Heart left ventricle (tissue), 16 donors: Measurements from ENCODE around the gene QRSL1. TPM values are rescaled to one million over a fixed set of nuclear protein-coding genes. Genes with fewer than 3 reads are reported as not detected.

Experiments used
- ATAC-seq, 4 donors: fragments of 200-7000 bp; cut with Tn5 transposase; one replicate each; pipeline ENCODE4 v1.9.1; 2020 to 2022; ENCODE audit warnings: moderate library complexity in 4 of 4, mild to moderate bottlenecking in 3 of 4, moderate number of reproducible peaks in 1 of 4
- DNase-seq, 5 donors: peaks; one replicate each; pipeline ENCODE4 v3.0.0-alpha.2; 2020
- H3K27ac ChIP-seq, 12 donors: fragments of 200-600 bp; sonication (generic) in 4 of 12; one replicate each; pipeline versions ENCODE4 v1.5.0 to v1.8.0; 2016 to 2022; ENCODE audit warnings: mild to moderate bottlenecking in 2 of 12
- H3K27me3 ChIP-seq, 9 donors: fragments of 200-600 bp; sonication (generic) in 2 of 9; one replicate each; pipeline versions ENCODE4 v1.5.1 to v1.8.0; 2016 to 2022; ENCODE audit warnings: mild to moderate bottlenecking in 3 of 9
- H3K36me3 ChIP-seq, 9 donors: fragments of 200-600 bp; sonication (generic) in 2 of 9; one replicate each; pipeline versions ENCODE4 v1.5.0 to v1.8.0; 2018 to 2022; ENCODE audit warnings: mild to moderate bottlenecking in 2 of 9
- H3K4me1 ChIP-seq, 12 donors: fragments of 200-600 bp; sonication (generic) in 4 of 12; one replicate each; pipeline versions ENCODE4 v1.5.0 to v1.8.0; 2016 to 2022; ENCODE audit warnings: mild to moderate bottlenecking in 3 of 12
- H3K4me3 ChIP-seq, 12 donors: fragments of 200-600 bp; sonication (generic) in 4 of 12; one replicate each; pipeline versions ENCODE4 v1.5.0 to v1.8.0; 2017 to 2022; ENCODE audit warnings: mild to moderate bottlenecking in 9 of 12, moderate library complexity in 4 of 12
- H3K9me3 ChIP-seq, 12 donors: fragments of 200-600 bp; sonication (generic) in 4 of 12; one replicate each; pipeline versions ENCODE4 v1.5.0 to v1.8.0; 2016 to 2022; ENCODE audit warnings: mild to moderate bottlenecking in 1 of 12
- POLR2A ChIP-seq, 2 donors: fragments of 450-650 bp; IDR thresholded peaks; one replicate each; pipeline ENCODE4 v1.6.1; 2017; ENCODE audit warnings: antibody characterized with exemption in 2 of 2, mild to moderate bottlenecking in 2 of 2, moderate library complexity in 2 of 2
- WGBS, 4 donors: extraction: QIAGEN DNeasy Blood & Tissue Kit in 2 of 4; methylation state at CpG; one replicate each; pipeline versions ENCODE4 v1.1.5 to v1.1.7; 2013 to 2018; 5-methylcytosine and 5-hydroxymethylcytosine counted together
- intact Hi-C, 10 donors: fragments of 100-400 bp; cut with DNase I; formaldehyde crosslinking; loops; one replicate each; pipeline versions ENCODE4 v1.11.1 to v1.14.2; 2022
- polyA plus RNA-seq, 2 donors: library from polyadenylated mRNA; stranded (reverse); fragments of 200-250 nt; gene quantifications; one replicate each; pipeline ENCODE4 v1.2.3, GENCODE V29; 2013
- total RNA-seq, 9 donors: library from RNA; depleted of rRNA in 2 of 9; stranded (reverse); fragments of >200 nt in 2 of 9; fragmentation: NEBNext Ultra II Directional in 3 of 9; extraction: Animal tissue kit (Norgen Biotek cat#: 25700) in 3 of 9; gene quantifications; one replicate each; pipeline versions ENCODE4 v1.1.0 to v1.2.4, GENCODE V29; 2016 to 2023
- TF ChIP-seq, protein P1 (sequence below), 12 donors: fragments of 200-600 bp; sonication (generic) in 4 of 12; IDR thresholded peaks; one replicate each; pipeline versions ENCODE4 v1.5.0 to v1.8.0; 2018 to 2022; ENCODE audit warnings: antibody characterized with exemption in 12 of 12, mild to moderate bottlenecking in 5 of 12
- donor health status: ischemic (EF 13 %, LVEDD 7.1; RV severe dilation, severe dysfunction).
- donor health status: healthy with polysubstance abuse.
- donor health status: DM: no; HTN: yes; CAD: no.
- donor health status: DM: no; HTN: no; CAD: no.
- donor health status: ischemic (EF 25% LVEDD 6.9; RV normal size, moderate dysfunction).
- donor health status: ischemic (EF 25% LVEDD 5.7; RV mildly dilated, moderate dysfunction).
- donor health status: healthy.
- donor health status: DM: yes; HTN: yes; CAD: no.
- donor health status: ischemic (EF 35%, LVEDD 5.7; RV mildly dilated, moderate dysfunction).
- donor health status: nonischemic (EF 11% LVEDD 7.7; RV severe dilation, severe dysfunction).
- donor health status: DM: yes; HTN: yes; CAD: no.
- donor health status: PGD.
- donor health status: ischemic (EF 29% LVEDD 5.4; RV normal size, mild dysfunction).
- donor health status: nonischemic (EF 23%, LVEDD 6.1; RV moderate dilation, normal function).

QRSL1 gene
- total and polyA plus RNA-seq, 11 donors = 8.6 to 18.9 (median 14.4) TPM

DNA sequence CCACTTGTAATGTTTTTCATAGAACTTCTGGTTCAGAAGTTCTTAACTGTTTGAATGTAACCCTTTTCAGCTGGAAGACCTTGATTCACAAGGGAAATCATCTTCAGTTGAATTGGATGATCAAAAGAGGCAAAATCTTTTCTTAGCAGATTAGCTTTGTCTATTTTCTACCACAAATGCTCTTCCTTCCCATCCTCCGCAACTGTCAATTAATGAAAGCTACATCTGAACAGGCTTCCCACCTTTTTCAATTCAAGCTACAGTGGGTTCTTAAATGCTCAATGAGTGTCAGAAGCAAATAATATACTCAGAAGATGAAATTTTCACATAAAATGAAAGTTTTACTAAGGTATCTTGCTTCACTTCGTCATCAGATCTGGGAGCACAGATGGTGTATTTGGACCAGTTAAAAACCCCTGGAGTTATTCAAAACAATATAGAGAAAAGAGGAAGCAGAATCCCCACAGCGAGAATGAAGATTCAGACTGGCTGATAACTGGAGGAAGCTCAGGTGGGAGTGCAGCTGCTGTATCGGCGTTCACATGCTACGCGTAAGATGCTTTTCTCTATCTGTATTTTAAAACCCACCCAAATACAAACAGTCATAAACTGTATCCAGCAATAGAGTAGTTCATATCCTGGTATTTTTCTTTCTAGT is 19.4 kb downstream of the QRSL1 start:
- no peak for TF ChIP-seq POLR2A (IDR thresholded peaks at IDR 0.05)
- 91 to 95% (median 94%) methylated on average over 7 of the region's 7 CpGs for whole genome bisulfite sequencing, 4 donors
- Histone ChIP-seq H3K9me3 (no peaks in the 10 kb centered on the region), H3K36me3 (peaks cover 0 to 91% (median 78%) of the 10 kb centered on the region in 9 donors), H3K4me1 (no peaks in the 10 kb centered on the region), H3K4me3 (no peak overlapping the region), H3K27me3 (no peaks in the 10 kb centered on the region), H3K27ac (no peak overlapping the region)
- DNase-seq (no peak), ATAC-seq (no peak)
- intact Hi-C loops = no loop called here

DNA sequence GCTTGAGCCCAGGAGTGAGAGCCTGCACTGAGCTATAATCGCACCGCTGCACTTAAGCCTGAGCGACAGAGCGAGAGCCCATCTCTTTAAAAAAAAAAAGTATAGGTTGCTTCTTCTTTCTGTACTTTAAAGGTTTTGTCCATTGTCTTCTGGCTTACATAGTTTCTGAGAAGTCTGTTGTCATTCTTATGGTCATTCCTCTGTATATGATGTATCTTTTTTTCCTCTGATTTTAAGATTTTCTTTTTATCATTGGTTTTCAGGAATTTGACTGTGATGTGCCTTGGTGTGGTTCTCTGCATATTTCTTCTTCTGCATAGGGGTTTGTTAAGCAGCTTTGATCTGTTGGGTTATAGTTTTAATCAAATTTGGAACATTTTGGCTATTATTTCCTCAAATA is 29.1 kb downstream of the QRSL1 start:
- WGBS, 4 donors = 97 to 99% (median 98%) methylated on average over 4 of the region's 4 CpGs

DNA sequence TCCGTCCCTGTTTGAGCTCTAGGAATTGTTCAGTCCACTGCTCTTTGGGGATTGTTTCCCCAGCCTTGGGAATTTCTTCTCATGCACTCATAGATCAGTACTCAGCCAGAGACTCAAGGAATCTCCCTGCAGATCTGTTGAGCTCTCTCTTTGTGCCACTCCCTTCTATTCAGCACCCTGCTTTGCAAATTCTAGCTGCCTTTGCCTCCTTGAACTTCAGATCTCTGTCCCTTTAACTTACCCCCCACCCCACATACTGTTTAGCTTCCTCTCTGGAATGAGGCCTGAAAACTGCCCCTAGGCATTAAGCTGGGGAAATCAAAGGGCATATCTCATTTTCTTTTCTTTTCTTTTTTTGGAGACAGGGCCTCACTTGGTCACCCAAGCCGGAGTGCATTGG is 30.5 kb downstream of the QRSL1 start:
- no peak for ATAC-seq
- DNase-seq = no peak
- Histone ChIP-seq H3K4me1 (no peaks in the 10 kb centered on the region), H3K27me3 (no peaks in the 10 kb centered on the region), H3K4me3 (no peak overlapping the region), H3K9me3 (peaks cover 0 to 22% (median 9%) of the 10 kb centered on the region in 12 donors), H3K36me3 (peaks cover 0 to 99% (median 88%) of the 10 kb centered on the region in 9 donors), H3K27ac (no peak overlapping the region)
- 93 to 98% (median 96%) methylated on average over 2 of the region's 2 CpGs for WGBS, 4 donors
- intact Hi-C loops = no loop called here
- TF ChIP-seq, protein P1, sequence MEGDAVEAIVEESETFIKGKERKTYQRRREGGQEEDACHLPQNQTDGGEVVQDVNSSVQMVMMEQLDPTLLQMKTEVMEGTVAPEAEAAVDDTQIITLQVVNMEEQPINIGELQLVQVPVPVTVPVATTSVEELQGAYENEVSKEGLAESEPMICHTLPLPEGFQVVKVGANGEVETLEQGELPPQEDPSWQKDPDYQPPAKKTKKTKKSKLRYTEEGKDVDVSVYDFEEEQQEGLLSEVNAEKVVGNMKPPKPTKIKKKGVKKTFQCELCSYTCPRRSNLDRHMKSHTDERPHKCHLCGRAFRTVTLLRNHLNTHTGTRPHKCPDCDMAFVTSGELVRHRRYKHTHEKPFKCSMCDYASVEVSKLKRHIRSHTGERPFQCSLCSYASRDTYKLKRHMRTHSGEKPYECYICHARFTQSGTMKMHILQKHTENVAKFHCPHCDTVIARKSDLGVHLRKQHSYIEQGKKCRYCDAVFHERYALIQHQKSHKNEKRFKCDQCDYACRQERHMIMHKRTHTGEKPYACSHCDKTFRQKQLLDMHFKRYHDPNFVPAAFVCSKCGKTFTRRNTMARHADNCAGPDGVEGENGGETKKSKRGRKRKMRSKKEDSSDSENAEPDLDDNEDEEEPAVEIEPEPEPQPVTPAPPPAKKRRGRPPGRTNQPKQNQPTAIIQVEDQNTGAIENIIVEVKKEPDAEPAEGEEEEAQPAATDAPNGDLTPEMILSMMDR (IDR thresholded peaks at IDR 0.05) = no peak
- no peak for TF ChIP-seq POLR2A (IDR thresholded peaks at IDR 0.05)

More for the DNA sequence above, 29.1 kb downstream of the QRSL1 start:
- TF ChIP-seq, protein P1 (IDR thresholded peaks at IDR 0.05) = no peak
- TF ChIP-seq POLR2A (IDR thresholded peaks at IDR 0.05) = no peak
- H3K9me3 ChIP-seq = peaks cover 0 to 22% (median 9%) of the 10 kb centered on the region in 12 donors
- H3K27me3 ChIP-seq = no peaks in the 10 kb centered on the region
- ATAC-seq (no peak), DNase-seq (no peak)
- intact Hi-C loops = no loop called here
- peaks cover 0 to 99% (median 88%) of the 10 kb centered on the region in 9 donors for H3K36me3 ChIP-seq
- H3K4me1 ChIP-seq = no peaks in the 10 kb centered on the region
- no peak overlapping the region for H3K4me3 ChIP-seq
- no peak overlapping the region for H3K27ac ChIP-seq

DNA sequence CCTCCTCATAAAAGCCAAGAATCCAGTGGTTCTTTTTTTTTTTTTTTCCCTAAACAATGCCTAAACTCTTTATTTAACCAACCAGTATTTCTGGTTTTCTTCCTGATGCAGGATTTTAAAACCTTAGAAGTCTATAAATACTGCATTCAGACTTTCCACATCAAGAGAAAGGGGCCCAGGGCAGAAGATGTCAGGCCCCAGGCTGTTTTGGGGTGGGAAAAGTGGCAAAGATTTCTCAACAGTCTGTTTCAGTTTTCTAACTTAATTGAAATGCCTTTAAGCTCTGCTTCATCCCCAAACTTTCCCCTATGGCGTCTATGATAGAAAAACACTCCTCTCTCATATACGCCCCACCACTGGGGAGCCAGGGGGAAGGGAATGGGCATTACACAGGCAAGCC is 33.1 kb downstream of the QRSL1 start:
- no peak overlapping the region for H3K27ac ChIP-seq
- H3K4me1 ChIP-seq = no peaks in the 10 kb centered on the region
- TF ChIP-seq POLR2A (IDR thresholded peaks at IDR 0.05) = no peak
- TF ChIP-seq, protein P1 (IDR thresholded peaks at IDR 0.05) = no peak
- intact Hi-C loops = no loop called here
- H3K4me3 ChIP-seq = no peak overlapping the region
- H3K27me3 ChIP-seq = no peaks in the 10 kb centered on the region
- DNase-seq (no peak), ATAC-seq (no peak)
- H3K36me3 ChIP-seq = peaks cover 0 to 99% (median 87%) of the 10 kb centered on the region in 9 donors
- 91 to 98% (median 96%) methylated on average over 2 of the region's 2 CpGs for WGBS, 4 donors
- H3K9me3 ChIP-seq = peaks cover 0 to 18% (median 9%) of the 10 kb centered on the region in 12 donors
